Measurements from ENCODE around the gene MMP21.

DNA sequence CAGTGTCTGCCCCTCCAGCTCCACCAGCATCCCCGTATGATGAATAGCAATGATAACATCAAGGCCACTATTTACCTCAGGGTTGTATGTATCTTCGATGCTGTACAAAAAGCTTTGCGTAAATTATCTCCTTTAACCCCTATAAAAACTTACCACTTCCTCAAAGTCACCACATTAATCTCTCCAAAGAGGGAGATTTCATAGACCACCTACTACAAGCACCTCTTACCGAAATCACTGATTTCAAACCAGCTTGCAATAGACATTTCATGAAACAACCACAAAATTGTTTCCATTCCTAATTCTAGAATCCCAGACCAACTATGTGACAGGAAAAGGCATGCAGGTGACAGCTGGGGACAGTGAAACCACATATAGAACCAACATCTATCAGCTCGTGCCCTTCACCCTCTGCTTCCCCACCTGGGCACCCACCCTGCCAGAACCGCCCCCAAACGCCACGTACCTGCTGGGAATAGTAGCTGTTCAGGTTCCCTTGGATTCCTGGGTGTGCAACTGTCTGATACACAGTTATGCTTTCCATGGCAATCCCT, 20.1 kb upstream of the MMP21 start:
- TF ChIP-seq CTCF (IDR thresholded peaks at IDR 0.05) (no peak), POLR2A (IDR thresholded peaks at IDR 0.05) (no peak)
